Ishikawa (cell line): ENCODE results near the gene FZD7.

Experiments
- CEBPB ChIP-seq: IDR thresholded peaks from 2 replicates; pipeline ENCODE4 v1.6.1; 2012
- EGR1 ChIP-seq: IDR thresholded peaks from 2 replicates; pipeline ENCODE4 v1.6.1; 2012
- EP300 ChIP-seq: IDR thresholded peaks from 2 replicates; pipeline ENCODE4 v1.6.1; 2012; ENCODE audit warnings: borderline replicate concordance
- FOXM1 ChIP-seq: IDR thresholded peaks from 2 replicates; pipeline ENCODE4 v1.6.1; 2012; ENCODE audit warnings: low read depth, borderline replicate concordance
- RAD21 ChIP-seq: IDR thresholded peaks from 2 replicates; pipeline ENCODE4 v1.6.1; 2012; ENCODE audit warnings: low read depth
- REST ChIP-seq: IDR thresholded peaks from 2 replicates; pipeline ENCODE4 v1.6.1; 2012; ENCODE audit warnings: low read depth, mild to moderate bottlenecking
- TAF1 ChIP-seq: IDR thresholded peaks from 2 replicates; pipeline ENCODE4 v1.6.1; 2012; ENCODE audit warnings: low read depth, mild to moderate bottlenecking
- TCF12 ChIP-seq: IDR thresholded peaks from 2 replicates; pipeline ENCODE4 v1.6.1; 2012; ENCODE audit warnings: low read depth
- YY1 ChIP-seq: IDR thresholded peaks from 2 replicates; pipeline ENCODE4 v1.6.1; 2012; ENCODE audit warnings: low read depth
- ZBTB7A ChIP-seq: IDR thresholded peaks from 2 replicates; pipeline ENCODE4 v1.6.1; 2012; ENCODE audit warnings: low read depth

- no peak for TF ChIP-seq CEBPB
- TF ChIP-seq RAD21 = peak; percentile 34; the same call in 1 of the 2 replicates
- no peak for TF ChIP-seq FOXM1
- TF ChIP-seq ZBTB7A = no peak
- TF ChIP-seq YY1 = no peak
- TF ChIP-seq TAF1 = no peak
- TF ChIP-seq EGR1 = no peak
- no peak for TF ChIP-seq EP300
- no peak for TF ChIP-seq REST
- TF ChIP-seq TCF12 = no peak
Measured at GRCh38 chr2:202056611-202057010, 23.0 kb downstream of the FZD7 start.
